Uterus (tissue), 4 donors: Measurements from ENCODE around the gene SPATA3. TPM values are rescaled to one million over a fixed set of nuclear protein-coding genes. Genes with fewer than 3 reads are reported as not detected.

Experiments
- DNase-seq, 2 donors: peaks; one replicate each; pipeline ENCODE4 v3.0.0-alpha.2; 2019 to 2020
- H3K27ac ChIP-seq, 2 donors: fragments of 200-600 bp; sonication (generic); 1 replicate in 1 of 2; 2 replicates in 1 of 2; pipeline ENCODE4 v1.5.1; 2016 to 2018
- H3K27me3 ChIP-seq, 2 donors: fragments of 200-600 bp; sonication (generic); one replicate each; pipeline ENCODE4 v1.5.1; 2018 to 2019; ENCODE audit warnings: control low read depth in 1 of 2
- H3K36me3 ChIP-seq, 2 donors: fragments of 200-600 bp; sonication (generic); one replicate each; pipeline ENCODE4 v1.5.1; 2019; ENCODE audit warnings: control low read depth in 1 of 2
- H3K4me1 ChIP-seq, 2 donors: fragments of 200-600 bp; sonication (generic); one replicate each; pipeline ENCODE4 v1.5.1; 2018 to 2019; ENCODE audit warnings: control low read depth in 1 of 2
- H3K4me3 ChIP-seq, 2 donors: fragments of 200-600 bp; sonication (generic); 1 replicate in 1 of 2; 2 replicates in 1 of 2; pipeline ENCODE4 v1.5.1; 2018 to 2019; ENCODE audit warnings: mild to moderate bottlenecking in 1 of 2
- H3K9me3 ChIP-seq, 2 donors: fragments of 200-600 bp; sonication (generic); one replicate each; pipeline ENCODE4 v1.5.1; 2019; ENCODE audit warnings: control low read depth in 1 of 2
- CTCF ChIP-seq, 4 experiments: fragments of 200-600 bp in 2 of 4; fragments of 450-650 bp in 2 of 4; sonication (generic) in 2 of 4; IDR thresholded peaks; one replicate each; pipeline ENCODE4 v1.5.1; 2016 to 2019; ENCODE audit warnings: antibody characterized with exemption in 4 of 4, mild to moderate bottlenecking in 2 of 4, moderate library complexity in 1 of 4
- POLR2A ChIP-seq, 2 donors: fragments of 450-650 bp; IDR thresholded peaks; one replicate each; pipeline ENCODE4 v1.6.1; 2016; ENCODE audit warnings: antibody characterized with exemption in 2 of 2, mild to moderate bottlenecking in 1 of 2, moderate library complexity in 1 of 2
- intact Hi-C: fragments of 100-400 bp; cut with DNase I; formaldehyde crosslinking; loops from one replicate; pipeline ENCODE4 v1.15.1; 2023; ENCODE audit warnings: low total_unique reads
- total RNA-seq, 4 donors: library from RNA; depleted of rRNA in 3 of 4; stranded (reverse); fragments of >200 nt in 3 of 4; gene quantifications; one replicate each; pipeline versions ENCODE4 v1.1.0 to v1.2.4, GENCODE V29; 2014 to 2023
- donor health status: DM: yes; HTN: yes; CAD: no.

Gene SPATA3
- total RNA-seq, 4 donors from 2014 or later = not detected

- Histone ChIP-seq H3K9me3 (no peaks in the 10 kb centered on the region), H3K27ac (no peak overlapping the region), H3K27me3 (no peaks in the 10 kb centered on the region), H3K4me1 (no peaks in the 10 kb centered on the region), H3K4me3 (no peak overlapping the region), H3K36me3 (no peaks in the 10 kb centered on the region)
- TF ChIP-seq POLR2A (IDR thresholded peaks at IDR 0.05) (no peak), CTCF (IDR thresholded peaks at IDR 0.05) (no peak)
- intact Hi-C loops = no loop called here
- no peak for DNase-seq
These were observed 12.4 kb upstream of the SPATA3 start for GRCh38 chr2:230983566-230983965.

GRCh38 chr2:230984393-230985220 lies 11.3 kb upstream of the SPATA3 start:
- Histone ChIP-seq H3K4me3 (no peak overlapping the region), H3K9me3 (no peaks in the 10 kb centered on the region), H3K4me1 (no peaks in the 10 kb centered on the region), H3K36me3 (no peaks in the 10 kb centered on the region), H3K27ac (no peak overlapping the region), H3K27me3 (no peaks in the 10 kb centered on the region)
- intact Hi-C loops = loop anchor here (5.0 kb wide), 1 partner anchor 157 kb away; no protein-coding TSS in a partner anchor
- TF ChIP-seq CTCF (IDR thresholded peaks at IDR 0.05) (no peak), POLR2A (IDR thresholded peaks at IDR 0.05) (no peak)
- no peak for DNase-seq

- no peaks in the 10 kb centered on the region for H3K4me1 ChIP-seq
- intact Hi-C loops = loop anchor here (5.0 kb wide), 1 partner anchor 158 kb away; no protein-coding TSS in a partner anchor
- no peak overlapping the region for H3K4me3 ChIP-seq
- H3K9me3 ChIP-seq = no peaks in the 10 kb centered on the region
- H3K36me3 ChIP-seq = no peaks in the 10 kb centered on the region
- TF ChIP-seq POLR2A (IDR thresholded peaks at IDR 0.05) (no peak), CTCF (IDR thresholded peaks at IDR 0.05) (no peak)
- DNase-seq = no peak
- no peak overlapping the region for H3K27ac ChIP-seq
- H3K27me3 ChIP-seq = no peaks in the 10 kb centered on the region
These were observed 10.2 kb upstream of the SPATA3 start for GRCh38 chr2:230985519-230986231.

DNA sequence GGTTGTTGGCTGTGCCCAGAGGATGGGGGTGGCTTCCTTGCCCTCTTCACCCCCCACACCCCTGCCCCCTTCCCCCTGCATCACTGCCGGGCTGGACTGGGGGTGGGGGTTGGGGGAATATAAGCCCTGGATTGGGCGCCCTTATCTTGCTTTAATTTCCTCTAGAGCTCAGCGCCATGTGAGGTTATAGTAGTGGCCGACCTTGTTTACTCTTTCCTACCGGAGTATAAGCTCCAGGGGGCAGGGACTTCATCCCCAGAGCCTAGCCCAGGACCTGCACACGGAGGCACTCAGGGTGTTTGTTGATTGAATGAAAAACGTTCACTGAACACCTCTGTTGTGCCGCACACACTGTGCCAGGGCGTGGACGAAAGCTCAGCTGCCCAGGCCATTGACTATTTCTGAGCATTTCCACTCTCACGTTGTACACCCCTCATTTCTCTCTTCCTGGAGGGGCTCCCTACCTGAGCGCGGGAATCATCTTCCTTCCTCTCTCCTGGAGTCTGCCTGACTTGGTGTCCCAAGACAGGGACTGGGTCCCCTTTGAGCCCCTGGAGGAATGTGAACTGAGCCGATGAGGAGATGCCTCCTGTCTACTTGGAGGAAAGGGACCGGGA lies 9.3 kb upstream of the SPATA3 start:
- Histone ChIP-seq H3K27me3 (no peaks in the 10 kb centered on the region), H3K9me3 (no peaks in the 10 kb centered on the region), H3K27ac (no peak overlapping the region), H3K4me1 (no peaks in the 10 kb centered on the region), H3K4me3 (peak overlapping the region; percentile 13 to 27), H3K36me3 (no peaks in the 10 kb centered on the region)
- TF ChIP-seq CTCF (IDR thresholded peaks at IDR 0.05) (no peak), POLR2A (IDR thresholded peaks at IDR 0.05) (no peak)
- intact Hi-C loops = loop anchor here (5.0 kb wide), 1 partner anchor 159 kb away; no protein-coding TSS in a partner anchor
- no peak for DNase-seq
